HG02759 (cell line): ENCODE data around the gene PPM1M.

ENCODE experiments used
- ATAC-seq: cut with Tn5 transposase; IDR thresholded peaks from one replicate; pipeline ENCODE4 v1.9.1; 2021; ENCODE audit warnings: mild to moderate bottlenecking, moderate library complexity; ENCODE audit not compliant: unreplicated experiment

The PPM1M gene

DNA sequence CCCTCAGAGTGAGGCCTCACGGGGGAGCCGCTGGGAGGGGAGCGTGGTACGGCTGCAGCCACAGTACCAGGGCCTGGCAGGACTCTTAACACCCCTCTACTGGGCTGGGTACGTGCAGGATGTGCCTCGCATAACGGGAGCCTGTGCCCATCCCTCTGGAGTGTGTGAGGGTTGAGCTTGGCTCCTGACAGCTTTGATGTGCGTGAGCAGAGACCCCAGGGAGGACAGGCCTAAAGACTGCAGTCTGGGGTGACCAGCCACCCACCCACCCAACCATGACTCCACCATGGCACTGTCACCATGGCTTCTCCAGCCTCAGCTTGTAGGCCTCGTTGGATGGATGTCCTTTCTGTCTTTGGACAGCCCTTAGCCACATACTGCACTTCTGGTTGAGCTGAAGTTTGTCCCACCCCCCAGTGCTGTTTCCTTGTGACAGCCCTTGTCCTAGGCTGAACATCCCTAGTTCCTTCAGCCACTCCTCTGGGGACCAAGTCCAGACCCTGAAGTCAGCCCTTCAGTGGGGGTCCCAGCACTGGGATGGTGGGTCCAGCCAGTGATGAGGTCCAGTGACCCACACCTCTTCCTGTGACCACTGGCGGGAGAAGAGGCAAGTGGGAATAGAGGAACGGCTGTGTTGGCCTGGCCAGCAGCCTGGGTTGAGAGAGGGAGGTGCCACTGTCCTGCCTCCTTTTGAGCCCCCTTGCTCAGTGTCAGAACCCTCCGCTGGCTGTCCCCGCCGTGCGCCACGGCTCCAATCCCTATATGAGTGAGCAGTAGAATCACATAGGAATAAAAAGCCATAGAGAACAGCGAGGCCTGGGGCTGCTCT is 48.1 kb downstream of the PPM1M start:
- no peak for ATAC-seq

DNA sequence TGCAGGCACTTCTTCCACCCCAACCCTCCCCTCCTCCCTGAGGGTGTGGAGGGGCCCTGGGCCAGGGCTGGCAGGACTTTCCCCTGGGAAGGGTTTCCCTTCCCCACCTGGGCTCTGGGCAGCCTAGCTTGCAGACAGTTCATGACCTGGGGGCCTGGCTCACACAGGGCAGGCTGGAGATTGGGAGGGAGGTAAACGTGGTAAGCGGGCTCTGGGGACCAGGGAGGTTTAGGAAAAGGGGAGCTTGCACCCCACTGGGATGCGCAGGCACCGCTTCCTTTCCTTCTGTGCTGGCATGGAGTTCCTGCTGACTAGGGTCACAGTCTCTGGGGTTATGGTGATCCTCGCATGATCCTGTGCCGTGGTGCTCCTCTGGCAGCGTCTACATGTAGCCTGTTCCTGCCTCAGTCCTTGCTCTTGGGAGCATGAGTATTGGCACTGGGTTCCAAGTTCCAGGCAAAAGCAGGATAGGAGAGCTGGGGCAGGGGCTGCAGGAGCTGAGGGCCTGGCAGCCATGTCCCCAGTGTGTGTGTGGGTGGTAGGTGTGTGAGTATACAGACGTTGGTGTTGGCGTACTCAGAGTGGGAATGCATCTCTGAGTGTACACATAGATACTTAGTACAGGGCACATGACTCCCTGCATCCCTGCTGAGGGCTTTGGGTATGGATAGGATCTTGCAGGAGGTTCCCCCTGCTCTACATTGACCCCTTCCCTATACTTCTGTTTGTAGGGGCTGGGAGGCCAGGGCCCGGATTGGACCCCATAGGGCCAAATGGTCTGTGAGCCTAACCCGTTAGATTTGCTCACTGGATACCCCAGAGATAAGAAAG is 49.0 kb downstream of the PPM1M start:
- no peak for ATAC-seq

DNA sequence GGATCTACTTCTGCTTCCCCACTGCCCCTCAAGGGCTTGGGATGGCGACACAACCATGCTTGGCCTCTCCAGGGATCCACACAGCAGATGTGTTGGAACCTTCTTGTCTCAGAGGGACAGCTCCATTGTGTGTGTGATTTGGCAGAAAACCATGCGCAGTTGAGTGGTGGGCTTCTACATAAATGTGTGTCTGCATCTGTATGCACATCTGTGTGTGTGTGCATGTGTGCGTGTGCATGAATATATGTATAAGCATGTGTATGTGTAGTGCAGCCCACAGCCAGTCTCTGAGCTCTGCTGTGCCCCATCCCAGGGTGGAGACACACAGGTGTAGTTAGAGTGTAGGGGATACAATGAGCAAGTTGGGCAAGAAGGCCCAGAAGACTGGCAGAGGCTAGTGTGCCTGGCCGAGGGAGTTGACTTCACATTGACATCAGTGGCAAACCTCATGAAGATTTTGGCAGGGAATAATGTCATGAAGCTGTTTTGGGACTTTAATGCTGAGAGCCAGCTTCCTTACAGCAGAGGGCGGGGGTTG is 50.2 kb downstream of the PPM1M start:
- no peak for ATAC-seq

DNA sequence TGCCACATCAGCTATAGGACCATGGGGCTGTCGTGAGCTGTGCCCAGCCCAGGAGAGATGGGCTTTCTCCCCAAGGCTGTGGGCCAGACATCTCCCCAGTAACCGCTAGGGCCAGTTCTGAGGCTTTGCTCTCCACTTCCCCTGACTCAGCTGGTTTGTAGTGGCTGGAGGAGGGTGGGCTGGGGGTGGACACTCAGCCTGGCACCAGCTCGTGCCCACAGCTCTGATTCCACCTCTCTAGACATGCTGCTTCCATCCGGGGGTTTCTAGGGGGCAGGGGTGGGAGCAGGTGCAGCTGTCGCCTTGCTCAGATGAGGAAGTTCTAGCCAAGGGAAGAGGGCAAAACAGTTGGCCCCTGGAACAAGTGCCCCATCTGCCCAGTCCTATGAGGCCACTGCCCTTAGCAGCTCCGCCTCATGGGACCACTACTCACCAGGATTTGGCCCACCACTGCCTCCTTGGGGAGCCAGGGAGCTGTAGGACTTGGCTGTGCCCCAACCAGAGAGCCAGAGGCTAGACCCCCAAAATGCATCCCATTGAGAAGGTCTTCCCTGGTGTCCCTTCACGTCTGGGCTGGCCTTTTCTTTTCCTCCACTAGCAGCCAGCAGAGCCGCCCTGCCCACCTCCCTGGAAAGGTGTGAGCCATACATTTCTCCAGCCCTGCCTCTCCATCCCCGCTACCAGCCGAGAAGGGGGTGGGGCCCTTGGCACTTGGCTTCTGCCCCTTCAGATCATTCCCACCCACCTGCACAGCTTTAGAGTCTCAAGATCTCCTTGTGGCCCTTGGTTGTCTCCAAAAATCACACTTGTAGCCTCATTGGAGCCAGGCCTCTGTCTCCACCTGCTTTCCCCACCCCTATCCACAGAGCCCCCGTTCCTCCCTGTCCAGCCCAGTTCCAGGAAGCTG is 51.9 kb downstream of the PPM1M start:
- no peak for ATAC-seq

DNA sequence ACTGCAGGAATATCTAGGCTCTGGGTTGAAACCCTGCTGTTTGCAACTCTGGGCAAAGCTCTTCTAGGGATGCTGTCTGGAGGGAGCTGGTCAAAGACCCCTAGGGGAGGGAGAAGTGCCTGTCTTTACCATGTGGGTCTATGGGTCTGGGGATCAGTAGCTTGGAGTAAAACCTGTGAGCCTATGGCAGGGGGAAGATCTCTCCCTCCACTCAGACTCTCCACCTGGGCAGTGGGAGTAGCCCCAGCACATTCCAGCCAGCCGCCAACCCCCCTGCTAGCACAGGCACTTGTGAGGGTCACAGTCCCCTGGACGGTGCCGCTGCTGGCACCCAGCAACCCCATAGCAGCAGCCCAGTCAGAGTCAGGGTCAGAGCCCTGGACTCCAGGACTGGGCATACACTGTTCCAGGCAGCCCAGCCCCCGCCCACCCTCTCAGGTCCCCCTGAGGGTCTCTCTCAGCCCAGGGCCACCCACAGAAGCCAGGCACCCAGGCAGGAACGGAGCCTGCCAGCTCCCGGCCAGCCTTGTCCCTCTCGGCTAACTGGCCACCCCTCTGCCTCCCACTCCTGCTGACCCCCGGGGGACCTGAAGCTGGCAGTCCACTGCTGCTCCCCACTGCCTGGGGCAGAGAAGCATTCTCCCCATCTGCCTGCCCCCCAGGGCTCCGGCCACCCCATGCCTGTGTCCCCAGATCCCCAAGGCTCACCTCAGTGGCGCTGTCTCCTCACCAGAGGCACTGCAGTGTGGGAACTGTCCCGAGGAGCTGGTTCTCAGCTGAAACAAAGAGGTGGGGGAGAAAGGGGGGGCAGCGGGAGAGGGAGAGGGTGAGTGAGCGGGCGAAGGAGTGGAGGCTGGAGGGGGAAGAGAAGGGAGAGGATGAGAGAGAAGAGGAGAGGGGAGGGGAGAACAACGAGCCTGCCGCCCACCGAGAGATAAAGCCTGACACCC is 52.9 kb downstream of the PPM1M start:
- ATAC-seq: no peak

DNA sequence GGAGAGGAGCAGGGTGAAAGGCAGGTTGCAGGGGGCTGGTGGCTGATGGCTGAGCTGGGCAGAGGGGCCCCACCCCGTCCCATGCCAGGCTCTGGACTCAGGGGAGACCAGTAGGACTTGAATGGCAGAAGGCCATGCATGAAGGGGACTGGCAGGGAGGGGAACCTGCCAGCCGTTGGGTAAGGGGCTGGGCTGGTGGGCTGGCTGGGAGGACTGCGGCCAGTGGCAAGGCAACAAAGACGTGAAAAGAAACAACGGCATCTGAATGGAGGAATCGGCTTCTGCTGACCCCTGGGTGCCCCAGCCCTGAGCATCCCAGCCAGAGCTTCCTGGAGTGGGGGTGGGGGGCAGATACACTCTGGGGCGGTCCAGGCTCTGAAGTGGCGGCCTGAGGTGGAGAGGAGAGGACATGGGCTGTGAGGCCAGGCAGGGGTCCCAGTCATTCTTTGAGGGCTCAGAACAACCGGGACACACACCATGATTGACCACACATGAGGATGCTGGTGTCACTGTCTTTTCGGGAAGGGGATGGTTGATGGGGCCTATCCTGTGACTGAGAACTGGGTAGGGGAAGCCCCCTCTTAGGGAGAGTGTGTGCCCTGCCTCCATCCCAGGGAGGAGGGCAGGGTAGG is 53.8 kb downstream of the PPM1M start:
- no peak for ATAC-seq
